Stimulated activated naive CD8-positive, alpha-beta T cell treated with anti-CD3 and anti-CD28 coated beads, Interleukin-15, Interleukin-2, amounts not matched to agents 100 U/mL and 50 U/mL, for 24 hours (primary cell): ENCODE results near the gene CPA3.

Experiments used
- ATAC-seq: fragments of 150-1000 bp; cut with Tn5 transposase; one replicate; pipeline ENCODE4 v1.10.0; 2021
- DNase-seq: peaks from one replicate; pipeline ENCODE4 v3.0.0; 2021

Gene CPA3

DNA sequence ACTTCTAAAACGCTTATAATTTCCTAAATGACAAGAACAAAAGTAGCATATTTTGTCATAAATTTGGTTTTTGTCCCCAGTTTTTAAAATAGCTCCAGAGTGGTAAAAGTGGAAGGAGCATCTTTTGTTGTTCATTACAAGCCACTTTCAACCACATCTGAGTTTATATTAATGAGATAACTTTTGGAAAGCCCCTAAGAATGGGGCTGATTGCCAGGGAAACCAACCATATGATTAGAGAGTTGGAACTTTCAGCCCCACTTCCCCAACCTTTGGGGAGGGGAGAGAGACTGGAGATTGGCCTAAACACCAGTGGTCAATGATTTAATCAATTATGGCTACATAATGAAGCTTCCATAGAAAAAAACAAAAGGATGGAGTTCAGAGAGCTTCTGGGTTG, 57.4 kb downstream of the CPA3 start:
- ATAC-seq (no peak), DNase-seq (no peak)

GRCh38 chr3:148923592-148923991, 58.5 kb downstream of the CPA3 start:
- ATAC-seq, result no peak
- no peak for DNase-seq

GRCh38 chr3:148924562-148924961, 59.5 kb downstream of the CPA3 start:
- no peak for ATAC-seq
- no peak for DNase-seq

DNA sequence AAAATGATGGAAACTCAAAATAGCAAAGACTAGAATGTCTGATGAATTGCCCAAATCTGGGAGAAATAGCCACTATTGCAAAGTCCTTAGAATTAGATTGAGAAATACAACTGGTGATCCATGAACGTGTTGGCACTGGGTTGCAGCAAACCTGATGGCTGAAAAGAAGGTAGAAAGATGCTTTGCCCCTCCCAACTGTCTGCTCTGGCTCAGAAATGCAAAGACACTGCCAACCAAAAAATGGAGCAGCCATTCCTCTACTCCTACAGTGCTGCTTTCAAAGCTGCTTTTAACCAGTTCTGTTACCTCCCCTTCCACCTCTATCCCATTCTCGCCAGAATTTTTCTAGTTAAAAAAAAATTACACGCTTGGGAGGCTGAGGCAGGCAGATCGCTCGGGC, 60.7 kb downstream of the CPA3 start:
- ATAC-seq, result no peak

GRCh38 chr3:148930752-148931151, 65.7 kb downstream of the CPA3 start:
- ATAC-seq (no peak), DNase-seq (no peak)

More for the DNA sequence above, 60.7 kb downstream of the CPA3 start:
- DNase-seq, result no peak

GRCh38 chr3:148931574-148931973, 66.5 kb downstream of the CPA3 start:
- DNase-seq (no peak), ATAC-seq (no peak)

- DNase-seq (no peak), ATAC-seq (no peak)
Observed at GRCh38 chr3:148932972-148933371, 67.9 kb downstream of the CPA3 start.

GRCh38 chr3:148937467-148938255, 72.6 kb downstream of the CPA3 start:
- DNase-seq (no peak), ATAC-seq (no peak)

DNA sequence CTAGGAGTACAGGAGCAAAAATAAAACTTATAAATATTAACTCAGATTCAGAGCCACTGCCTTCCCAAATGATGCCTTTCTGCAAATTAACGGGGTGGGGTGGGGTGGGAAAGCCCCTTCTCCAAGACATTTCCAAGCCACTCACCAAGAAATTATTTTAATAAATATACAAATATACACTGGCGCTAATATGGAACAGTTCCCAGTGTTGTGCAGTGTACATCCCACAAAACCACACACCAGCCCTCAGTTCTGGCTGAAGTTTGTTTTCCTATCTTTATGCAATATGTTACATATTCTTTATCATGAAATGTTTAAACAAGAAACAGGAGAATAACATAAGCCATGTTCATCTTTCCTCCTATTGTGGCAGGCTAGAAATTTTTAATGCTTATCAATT, 73.2 kb downstream of the CPA3 start:
- DNase-seq (no peak), ATAC-seq (no peak)

GRCh38 chr3:148938936-148939335, 73.8 kb downstream of the CPA3 start:
- no peak for DNase-seq
- no peak for ATAC-seq

DNA sequence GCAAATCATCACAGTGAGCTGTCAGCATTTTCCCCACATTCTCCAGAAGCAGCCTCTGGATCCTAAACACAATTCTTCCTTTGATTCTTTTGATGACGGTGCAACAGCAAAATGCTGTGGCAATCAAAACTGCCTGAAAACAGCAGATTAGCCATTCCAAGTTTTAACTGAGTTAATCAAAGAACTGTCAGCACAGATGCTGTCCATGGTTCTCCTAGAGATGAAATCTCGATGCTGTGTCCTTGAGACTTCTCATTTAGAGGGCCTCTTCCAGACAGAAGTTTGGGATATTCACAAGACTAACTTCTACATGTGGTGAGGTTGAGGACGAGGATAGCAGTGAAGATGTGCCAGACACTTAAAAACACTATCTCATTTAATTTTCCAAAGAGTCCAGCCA, 75.9 kb downstream of the CPA3 start:
- DNase-seq (no peak), ATAC-seq (no peak)

DNA sequence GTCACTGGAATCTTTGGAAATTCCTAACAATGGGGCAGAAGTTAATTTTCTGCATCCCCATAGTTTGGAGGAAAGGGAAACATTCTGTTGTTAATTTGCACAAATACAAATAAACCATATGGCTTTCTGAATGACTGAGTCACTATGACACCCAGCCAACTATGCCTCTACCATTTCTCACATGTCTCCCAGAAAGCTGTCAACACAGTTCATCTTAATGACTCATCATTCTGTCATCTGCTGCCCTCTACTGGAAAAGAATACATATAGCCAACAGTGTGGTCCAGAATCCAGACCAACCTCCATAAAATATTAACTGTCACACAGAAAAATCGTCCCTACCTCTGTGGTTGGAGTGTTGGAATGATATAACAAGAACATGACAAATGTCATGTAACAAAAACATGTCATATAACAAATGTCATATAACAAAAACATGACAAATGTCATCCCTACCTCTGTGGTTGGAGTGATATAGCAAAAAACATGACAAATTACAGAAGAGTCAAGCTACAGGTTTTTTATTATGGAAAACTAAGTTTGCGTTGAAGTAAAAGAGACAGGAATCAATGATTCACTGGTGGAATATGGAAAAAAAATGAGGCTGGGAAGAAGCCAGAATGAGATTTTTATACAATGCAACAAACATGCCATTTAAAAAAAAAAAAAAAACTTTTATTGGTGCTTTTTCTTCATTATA, 78.6 kb downstream of the CPA3 start:
- ATAC-seq, result peak; percentile 84
- no peak for DNase-seq

- no peak for ATAC-seq
- DNase-seq, result no peak
Observed at GRCh38 chr3:148945116-148945515, 80.0 kb downstream of the CPA3 start.
